ENCODE data around the gene VPS4A.
"Not testable (repeated sequence)": the region's sequence is repeated elsewhere in the genome, so short reads cannot be mapped to it uniquely, and the experiment has no call there.

VPS4A gene

GRCh38 chr16:69310653-69311532, at the start of gene VPS4A:
Gene VPS4A, plus strand, starts transcription at chr16:69311350. Its CDS starts 162 bp downstream, at chr16:69311512.
- peak; percentile 95 to 98 (median 96) for DNase-seq (ENCODE audit: low read depth in 3 of 3)

- DNase-seq (ENCODE audit: low read depth in 3 of 3): no peak
Measured at GRCh38 chr16:69266334-69267063, 44.7 kb upstream of the VPS4A start.

GRCh38 chr16:69267633-69268032, 43.5 kb upstream of the VPS4A start:
- DNase-seq (ENCODE audit: low read depth in 3 of 3): no peak

- no peak for DNase-seq (ENCODE audit: low read depth in 3 of 3)
Measured at GRCh38 chr16:69270395-69270794, 40.8 kb upstream of the VPS4A start.

GRCh38 chr16:69270831-69271230, 40.3 kb upstream of the VPS4A start:
- no peak for DNase-seq (ENCODE audit: low read depth in 3 of 3)

GRCh38 chr16:69273009-69273408, 38.1 kb upstream of the VPS4A start:
- no peak for DNase-seq (ENCODE audit: low read depth in 3 of 3)

- DNase-seq (ENCODE audit: low read depth in 3 of 3): no peak
Measured at GRCh38 chr16:69274699-69275235, 36.4 kb upstream of the VPS4A start.

GRCh38 chr16:69276148-69277115, 34.7 kb upstream of the VPS4A start:
- DNase-seq (ENCODE audit: low read depth in 3 of 3): no peak

GRCh38 chr16:69277413-69277812, 33.7 kb upstream of the VPS4A start:
- DNase-seq (ENCODE audit: low read depth in 3 of 3): no peak

GRCh38 chr16:69283851-69284250, 27.3 kb upstream of the VPS4A start:
- DNase-seq (ENCODE audit: low read depth in 3 of 3): no peak

GRCh38 chr16:69285240-69285639, 25.9 kb upstream of the VPS4A start:
- no peak for DNase-seq (ENCODE audit: low read depth in 3 of 3)

- peak in 2 of 3 donors; percentile 20 to 41 for DNase-seq (ENCODE audit: low read depth in 3 of 3)
Measured at GRCh38 chr16:69286941-69287713, 24.0 kb upstream of the VPS4A start.

GRCh38 chr16:69291657-69292056, 19.5 kb upstream of the VPS4A start:
- not testable (repeated sequence) for DNase-seq (ENCODE audit: low read depth in 3 of 3)

GRCh38 chr16:69293401-69293800, 17.7 kb upstream of the VPS4A start:
- no peak for DNase-seq (ENCODE audit: low read depth in 3 of 3)

GRCh38 chr16:69294051-69294450, 17.1 kb upstream of the VPS4A start:
- DNase-seq (ENCODE audit: low read depth in 3 of 3): no peak

- not testable (repeated sequence) for DNase-seq (ENCODE audit: low read depth in 3 of 3)
Measured at GRCh38 chr16:69296771-69297170, 14.4 kb upstream of the VPS4A start.

GRCh38 chr16:69298261-69298660, 12.9 kb upstream of the VPS4A start:
- no peak for DNase-seq (ENCODE audit: low read depth in 3 of 3)

- DNase-seq (ENCODE audit: low read depth in 3 of 3): no peak
Measured at GRCh38 chr16:69301187-69301586, 10.0 kb upstream of the VPS4A start.

- DNase-seq (ENCODE audit: low read depth in 3 of 3): no peak
Measured at GRCh38 chr16:69301861-69302260, 9.3 kb upstream of the VPS4A start.

GRCh38 chr16:69302301-69302700, 8.8 kb upstream of the VPS4A start:
- DNase-seq (ENCODE audit: low read depth in 3 of 3): no peak

GRCh38 chr16:69306031-69306430, 5.1 kb upstream of the VPS4A start:
- DNase-seq (ENCODE audit: low read depth in 3 of 3): no peak
